Transverse colon (tissue), 3 donors: ENCODE data around the gene UNC13C.

Source experiments
- CTCF ChIP-seq, 5 experiments: fragments of 200-600 bp in 3 of 5; fragments of 450-650 bp in 2 of 5; sonication (generic) in 3 of 5; IDR thresholded peaks; 1 replicate in 2 of 5; 2 replicates in 3 of 5; pipeline ENCODE4 v1.5.1; 2016 to 2017; ENCODE audit warnings: antibody characterized with exemption in 5 of 5, inconsistent platforms in 3 of 5, mild to moderate bottlenecking in 2 of 5, moderate library complexity in 1 of 5
- EP300 ChIP-seq: sonication (generic); formaldehyde crosslinking; IDR thresholded peaks from one replicate; pipeline ENCODE4 v1.6.1; 2017; ENCODE audit warnings: antibody characterized with exemption, low read depth
- POLR2A ChIP-seq: fragments of 450-650 bp; IDR thresholded peaks from one replicate; pipeline ENCODE4 v1.6.1; 2016; ENCODE audit warnings: antibody characterized with exemption, mild to moderate bottlenecking, moderate library complexity

GRCh38 chr15:54131410-54131809, 153.2 kb downstream of the UNC13C start:
- no peak for TF ChIP-seq CTCF (IDR thresholded peaks at IDR 0.05)
- TF ChIP-seq POLR2A = no peak
- no peak for TF ChIP-seq EP300
